NCI-H345 (cell line): ENCODE data around the gene NCK2.

Experiments
- DNase-seq: peaks from one replicate; lab custom pipeline; 2025; lab: John Stamatoyannopoulos, UW

The NCK2 gene

DNA sequence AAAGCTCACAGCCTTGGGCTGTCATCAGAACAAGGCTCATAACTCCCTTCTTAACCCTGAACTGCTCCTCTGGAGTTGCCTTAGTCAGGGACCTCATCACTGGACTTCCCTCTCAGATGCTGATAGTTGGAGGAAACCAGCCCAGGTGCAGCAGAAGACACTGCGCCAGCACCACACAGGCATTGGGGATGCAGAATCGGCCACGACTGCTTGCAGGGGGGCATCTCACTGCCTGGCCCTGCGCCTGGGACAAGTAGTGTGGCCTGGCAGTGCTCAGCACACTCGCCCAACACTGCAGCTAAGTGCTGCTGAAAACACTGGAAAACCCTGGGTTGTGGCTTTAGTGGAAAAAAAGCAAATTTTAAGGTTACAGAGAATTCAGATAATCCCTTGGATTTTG, 68.7 kb downstream of the NCK2 start:
- DNase-seq, result no peak

- peak; percentile 43 for DNase-seq
Measured at GRCh38 chr2:105814291-105814940, 69.7 kb downstream of the NCK2 start.

DNA sequence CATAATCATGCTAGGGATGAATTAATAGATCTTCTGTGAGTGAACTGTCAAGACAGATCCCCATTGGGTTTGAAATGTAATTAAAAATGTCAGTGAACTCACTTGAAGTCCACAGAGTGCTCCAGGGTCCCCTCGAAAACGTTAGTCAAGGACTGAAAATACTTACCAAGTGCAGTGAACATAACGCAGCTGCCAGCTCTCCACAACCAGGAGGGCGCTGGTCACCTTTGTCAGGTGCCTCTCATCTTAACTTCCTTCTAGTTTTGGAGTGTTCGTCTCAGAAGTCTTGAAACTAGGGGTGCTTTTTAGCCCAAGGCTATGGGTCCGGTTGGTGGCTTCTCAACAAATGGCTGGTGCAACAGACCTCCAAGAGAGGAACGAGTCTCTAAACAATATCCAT, 70.7 kb downstream of the NCK2 start:
- no peak for DNase-seq

DNA sequence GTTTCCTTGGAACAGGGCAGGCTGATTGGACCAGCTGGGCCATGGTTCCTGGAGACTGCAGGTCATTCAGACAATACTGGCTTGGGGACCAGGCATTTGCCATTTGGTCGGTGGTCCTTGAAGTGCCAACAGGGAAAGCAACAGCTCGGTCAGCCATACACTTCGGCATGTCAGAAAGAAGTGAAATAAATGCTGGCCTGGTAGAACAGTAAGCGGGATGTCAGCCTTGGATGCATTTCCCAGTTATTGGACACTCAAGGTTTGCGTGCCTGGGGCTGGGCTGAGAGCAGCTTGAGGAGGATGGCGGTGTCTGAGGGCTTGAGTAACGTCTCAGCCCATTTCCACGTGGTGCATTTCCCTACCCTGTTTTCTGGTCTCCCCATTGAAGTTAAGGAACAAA, 75.4 kb downstream of the NCK2 start:
- no peak for DNase-seq

GRCh38 chr2:105820691-105821090, 76.0 kb downstream of the NCK2 start:
- DNase-seq, result no peak

GRCh38 chr2:105821428-105822125, 76.9 kb downstream of the NCK2 start:
- DNase-seq, result no peak

- no peak for DNase-seq
Measured at GRCh38 chr2:105822186-105822585, 77.5 kb downstream of the NCK2 start.

- DNase-seq, result no peak
Measured at GRCh38 chr2:105824446-105824845, 79.7 kb downstream of the NCK2 start.

DNA sequence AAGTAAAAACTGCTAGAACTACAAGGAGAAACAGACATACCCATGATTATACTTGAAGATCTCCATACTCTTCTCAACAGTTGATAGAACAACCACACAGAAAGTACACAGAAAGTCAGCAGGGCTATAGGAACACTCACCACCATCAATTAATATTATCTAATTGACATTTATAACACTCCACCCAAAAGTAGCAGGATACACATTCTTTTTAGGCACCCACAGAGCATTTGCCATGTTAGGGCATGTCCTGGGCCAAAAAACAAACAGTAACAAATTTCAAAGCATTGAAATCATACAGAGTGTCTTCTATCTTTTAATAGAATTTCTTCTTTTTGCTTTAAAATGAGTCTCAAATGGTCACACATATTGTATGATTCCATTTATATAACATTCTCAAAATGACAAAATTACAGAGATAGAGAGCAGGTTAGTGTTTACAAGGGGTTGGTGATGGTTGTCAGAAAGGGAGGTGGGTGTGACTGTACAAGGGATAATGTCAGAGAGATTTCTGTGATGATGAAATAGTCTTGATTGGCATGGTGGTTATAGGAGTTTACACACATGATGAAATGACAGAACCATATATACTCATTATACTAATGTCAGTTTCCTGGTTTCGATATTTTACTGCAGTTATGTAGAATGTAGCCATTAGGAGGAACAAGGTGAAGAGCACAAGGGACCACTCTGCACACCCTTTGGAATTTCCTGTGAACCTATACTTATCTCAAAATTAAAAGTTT, 82.8 kb downstream of the NCK2 start:
- no peak for DNase-seq

DNA sequence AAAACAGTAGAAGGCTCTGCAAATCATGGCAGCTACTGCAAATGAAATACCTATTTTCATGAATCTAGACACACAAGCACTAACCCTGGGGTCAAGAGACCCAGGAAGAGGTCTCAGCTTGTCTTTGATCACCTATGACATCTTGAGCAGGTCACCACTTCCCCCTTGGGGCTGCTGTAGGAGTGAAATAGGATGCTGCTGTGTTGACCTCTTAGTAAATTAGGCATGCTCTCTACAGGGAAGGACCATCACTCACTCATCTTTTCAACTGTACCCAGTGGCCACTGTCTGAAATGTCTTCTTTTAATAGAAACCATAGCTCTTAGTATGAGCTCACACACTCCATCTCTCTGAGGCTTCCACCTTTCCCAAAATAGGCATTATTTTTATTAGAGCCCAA, 83.8 kb downstream of the NCK2 start:
- DNase-seq, result no peak

DNA sequence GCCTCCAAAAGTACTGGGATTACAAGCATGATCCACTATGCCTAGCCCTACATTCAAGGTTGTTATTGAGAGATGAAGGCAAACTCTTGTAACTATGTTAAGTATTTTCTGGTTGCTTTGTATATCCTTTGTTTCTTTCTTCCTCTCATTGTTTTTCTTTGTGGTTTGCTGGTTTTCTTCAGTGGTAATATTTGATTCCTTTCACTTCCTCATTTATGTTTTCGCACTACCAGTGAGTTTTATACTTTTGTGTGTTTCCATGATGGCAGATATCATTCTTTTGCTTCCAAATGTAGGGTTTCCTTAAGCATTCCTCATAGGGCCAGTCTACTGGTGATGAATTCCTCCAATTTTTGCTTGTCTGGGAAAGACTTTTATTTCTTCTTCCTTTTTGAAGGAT, 90.2 kb downstream of the NCK2 start:
- no peak for DNase-seq

GRCh38 chr2:105836341-105836740, 91.6 kb downstream of the NCK2 start:
- DNase-seq, result no peak

GRCh38 chr2:105836840-105837692, 92.4 kb downstream of the NCK2 start:
- no peak for DNase-seq

DNA sequence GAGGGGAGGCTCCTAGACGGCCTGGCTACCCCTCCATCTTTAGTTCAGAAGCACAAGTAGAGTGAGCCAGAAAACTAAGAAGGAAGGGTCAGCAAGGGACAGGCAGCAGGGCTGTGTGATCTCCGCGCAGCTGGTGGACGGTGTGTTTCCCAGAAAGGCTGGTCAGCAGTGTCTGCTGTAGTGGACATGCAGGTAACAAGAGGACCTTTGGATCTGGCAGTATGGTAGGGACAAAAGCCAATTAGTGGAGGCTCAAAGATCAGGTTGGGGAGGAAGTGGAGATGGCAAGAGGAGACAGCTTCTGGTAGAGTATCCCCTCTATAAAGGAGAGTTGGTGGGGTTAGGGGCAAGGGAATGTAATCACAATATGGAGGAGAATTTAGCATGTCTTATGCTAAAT, 95.1 kb downstream of the NCK2 start:
- DNase-seq, result no peak

- no peak for DNase-seq
Measured at GRCh38 chr2:105840933-105841332, 96.2 kb downstream of the NCK2 start.

DNA sequence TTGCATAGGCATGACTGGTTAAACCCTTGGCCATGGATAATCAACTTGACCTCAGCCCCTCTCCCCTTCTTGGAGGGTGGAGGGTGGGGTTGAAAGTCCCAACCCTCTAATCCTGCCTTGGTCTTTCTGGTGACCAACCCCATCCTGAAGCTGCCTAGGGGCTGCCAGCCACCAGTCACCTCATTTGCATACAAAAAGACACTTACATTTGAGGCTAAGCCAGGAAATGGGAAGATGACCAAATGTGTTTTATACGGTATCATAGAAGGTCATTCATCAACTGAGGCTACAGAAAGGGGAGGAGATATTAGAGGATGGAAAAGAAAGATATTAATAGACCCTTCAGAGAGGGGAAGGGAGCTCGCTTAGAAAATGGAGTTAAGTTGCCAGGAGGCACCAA, 96.8 kb downstream of the NCK2 start:
- DNase-seq, result no peak

DNA sequence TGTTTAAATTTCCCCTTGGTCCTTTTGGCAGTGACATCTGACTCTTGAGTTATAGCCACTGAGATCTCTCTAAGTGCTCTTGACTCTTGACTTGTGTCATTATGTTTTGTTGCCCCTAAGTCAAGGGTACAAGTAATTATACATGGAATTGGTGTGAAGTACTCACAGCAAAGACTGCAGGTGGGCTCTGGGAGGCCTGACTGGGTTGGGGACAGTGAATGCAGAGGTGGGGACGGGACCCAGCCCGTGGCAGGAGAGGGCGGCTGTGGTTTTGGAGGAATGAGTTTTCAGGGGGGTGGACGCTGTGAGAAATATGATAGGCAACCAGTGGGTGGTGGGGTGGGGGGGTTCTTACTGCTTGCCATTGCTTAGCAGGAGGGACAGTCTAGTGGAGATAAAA, 97.8 kb downstream of the NCK2 start:
- DNase-seq, result no peak

- no peak for DNase-seq
Measured at GRCh38 chr2:105843476-105844374, 99.0 kb downstream of the NCK2 start.

- no peak for DNase-seq
Measured at GRCh38 chr2:105845976-105846375, 101.3 kb downstream of the NCK2 start.

DNA sequence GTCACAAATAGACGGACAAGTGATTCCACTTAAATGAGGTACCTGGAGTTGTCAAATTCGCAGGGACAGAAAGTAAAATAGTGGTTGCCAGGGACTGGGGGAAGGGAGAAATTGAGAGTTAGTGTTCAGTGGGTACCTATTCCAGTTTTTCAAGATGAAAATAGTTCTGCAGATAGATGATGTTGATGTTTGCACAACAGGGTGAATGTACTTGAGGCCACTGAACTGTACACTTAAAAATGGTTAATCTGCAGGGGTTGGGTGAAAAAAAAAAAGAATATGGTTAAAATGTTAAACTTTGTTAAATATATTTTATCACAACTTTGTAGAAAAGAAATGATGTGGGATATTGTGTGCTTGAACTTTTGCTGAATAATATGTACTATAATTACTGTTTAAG, 102.3 kb downstream of the NCK2 start:
- no peak for DNase-seq

DNA sequence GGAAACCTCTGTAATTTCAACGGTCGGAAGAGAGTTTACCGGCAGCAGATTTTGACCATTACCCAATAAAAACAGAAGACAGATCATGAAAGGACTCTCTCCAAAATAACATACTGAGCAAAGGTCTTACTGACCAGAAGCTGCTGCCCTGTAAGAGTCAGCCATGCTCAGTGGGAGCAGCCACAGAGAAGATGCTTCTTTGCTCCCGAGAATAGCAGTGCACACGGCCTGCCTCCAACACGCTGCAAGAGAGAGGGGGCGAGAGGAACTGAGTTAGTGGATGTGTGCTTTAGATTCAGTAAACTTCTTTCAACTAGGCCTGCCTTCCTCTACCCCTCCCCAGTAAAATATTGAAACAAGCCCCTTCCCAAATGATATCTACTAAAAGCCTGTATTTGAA, 103.7 kb downstream of the NCK2 start:
- no peak for DNase-seq
